ENCODE measurements around the gene ARHGEF7.

ARHGEF7 gene

GRCh38 chr13:111122631-111123030 lies 7.5 kb downstream of the ARHGEF7 start:
- TF ChIP-seq CTCF (IDR thresholded peaks at IDR 0.05; ENCODE audit: insufficient read depth, low read length, poor library complexity, severe bottlenecking) (no peak), EZH2phosphoT487 (conservative IDR thresholded peaks at IDR 0.05; ENCODE audit: low read length) (no peak)
- no peaks in the 10 kb centered on the region for H4K20me1 ChIP-seq (ENCODE audit: low read depth, low read length)
- H2AFZ ChIP-seq (ENCODE audit: low read depth, low read length, severe bottlenecking): no peak overlapping the region
- H3K4me3 ChIP-seq (ENCODE audit: insufficient read depth, low read length, poor library complexity, severe bottlenecking): no peak overlapping the region
- H3F3A ChIP-seq (ENCODE audit: insufficient read depth): no peaks in the 10 kb centered on the region
- no peak overlapping the region for H3K9ac ChIP-seq (ENCODE audit: low read length)
- H3K79me2 ChIP-seq (ENCODE audit: insufficient read depth, low read length): no peaks in the 10 kb centered on the region
- no peaks in the 10 kb centered on the region for H3K36me3 ChIP-seq (ENCODE audit: low read length)
- H3K27ac ChIP-seq (ENCODE audit: low read depth, low read length): no peak overlapping the region
- no peaks in the 10 kb centered on the region for H3K27me3 ChIP-seq (ENCODE audit: low read length)
- H3K4me2 ChIP-seq (ENCODE audit: low read depth, low read length, poor library complexity, severe bottlenecking): no peak overlapping the region
- no peaks in the 10 kb centered on the region for H3K9me3 ChIP-seq (ENCODE audit: insufficient read depth, low read length)
- H3K9me2 ChIP-seq (replicated peaks; ENCODE audit: insufficient read depth, low read length): no peaks in the 10 kb centered on the region

GRCh38 chr13:111123221-111123620 lies 8.1 kb downstream of the ARHGEF7 start:
- H3K36me3 ChIP-seq (ENCODE audit: low read length): no peaks in the 10 kb centered on the region
- no peak overlapping the region for H3K4me2 ChIP-seq (ENCODE audit: low read depth, low read length, poor library complexity, severe bottlenecking)
- H3K27ac ChIP-seq (ENCODE audit: low read depth, low read length): no peak overlapping the region
- no peaks in the 10 kb centered on the region for H3K9me3 ChIP-seq (ENCODE audit: insufficient read depth, low read length)
- H3K9ac ChIP-seq (ENCODE audit: low read length): no peak overlapping the region
- no peaks in the 10 kb centered on the region for H3K9me2 ChIP-seq (replicated peaks; ENCODE audit: insufficient read depth, low read length)
- no peaks in the 10 kb centered on the region for H3K79me2 ChIP-seq (ENCODE audit: insufficient read depth, low read length)
- TF ChIP-seq CTCF (IDR thresholded peaks at IDR 0.05; ENCODE audit: insufficient read depth, low read length, poor library complexity, severe bottlenecking): no peak
- TF ChIP-seq EZH2phosphoT487 (conservative IDR thresholded peaks at IDR 0.05; ENCODE audit: low read length): no peak
- H3F3A ChIP-seq (ENCODE audit: insufficient read depth): no peaks in the 10 kb centered on the region
- no peaks in the 10 kb centered on the region for H4K20me1 ChIP-seq (ENCODE audit: low read depth, low read length)
- H2AFZ ChIP-seq (ENCODE audit: low read depth, low read length, severe bottlenecking): no peak overlapping the region
- no peak overlapping the region for H3K4me3 ChIP-seq (ENCODE audit: insufficient read depth, low read length, poor library complexity, severe bottlenecking)
- H3K27me3 ChIP-seq (ENCODE audit: low read length): no peaks in the 10 kb centered on the region

- no peak overlapping the region for H3K4me3 ChIP-seq (ENCODE audit: insufficient read depth, low read length, poor library complexity, severe bottlenecking)
- H3K27me3 ChIP-seq (ENCODE audit: low read length): no peaks in the 10 kb centered on the region
These were observed 8.5 kb downstream of the ARHGEF7 start for GRCh38 chr13:111123649-111124048.

GRCh38 chr13:111126509-111126908 lies 11.4 kb downstream of the ARHGEF7 start:
- no peaks in the 10 kb centered on the region for H3K79me2 ChIP-seq (ENCODE audit: insufficient read depth, low read length)
- no peak overlapping the region for H3K4me2 ChIP-seq (ENCODE audit: low read depth, low read length, poor library complexity, severe bottlenecking)
- no peaks in the 10 kb centered on the region for H3K36me3 ChIP-seq (ENCODE audit: low read length)

More at GRCh38 chr13:111123649-111124048, 8.5 kb downstream of the ARHGEF7 start:
- Histone ChIP-seq H4K20me1 (ENCODE audit: low read depth, low read length) (no peaks in the 10 kb centered on the region), H3K4me2 (ENCODE audit: low read depth, low read length, poor library complexity, severe bottlenecking) (no peak overlapping the region), H3K27ac (ENCODE audit: low read depth, low read length) (no peak overlapping the region), H3K9me3 (ENCODE audit: insufficient read depth, low read length) (no peaks in the 10 kb centered on the region), H3K79me2 (ENCODE audit: insufficient read depth, low read length) (no peaks in the 10 kb centered on the region), H3F3A (ENCODE audit: insufficient read depth) (no peaks in the 10 kb centered on the region), H3K36me3 (ENCODE audit: low read length) (no peaks in the 10 kb centered on the region), H2AFZ (ENCODE audit: low read depth, low read length, severe bottlenecking) (no peak overlapping the region), H3K9ac (ENCODE audit: low read length) (no peak overlapping the region), H3K9me2 (replicated peaks; ENCODE audit: insufficient read depth, low read length) (no peaks in the 10 kb centered on the region)
- no peak for TF ChIP-seq EZH2phosphoT487 (conservative IDR thresholded peaks at IDR 0.05; ENCODE audit: low read length)

More at GRCh38 chr13:111126509-111126908, 11.4 kb downstream of the ARHGEF7 start:
- no peak overlapping the region for H3K4me3 ChIP-seq (ENCODE audit: insufficient read depth, low read length, poor library complexity, severe bottlenecking)
- no peaks in the 10 kb centered on the region for H3K9me3 ChIP-seq (ENCODE audit: insufficient read depth, low read length)
- H2AFZ ChIP-seq (ENCODE audit: low read depth, low read length, severe bottlenecking): no peak overlapping the region
- no peaks in the 10 kb centered on the region for H3K9me2 ChIP-seq (replicated peaks; ENCODE audit: insufficient read depth, low read length)
- H4K20me1 ChIP-seq (ENCODE audit: low read depth, low read length): no peaks in the 10 kb centered on the region
- H3K27ac ChIP-seq (ENCODE audit: low read depth, low read length): no peak overlapping the region
- no peaks in the 10 kb centered on the region for H3K27me3 ChIP-seq (ENCODE audit: low read length)
- TF ChIP-seq EZH2phosphoT487 (conservative IDR thresholded peaks at IDR 0.05; ENCODE audit: low read length): no peak
- no peak for TF ChIP-seq CTCF (IDR thresholded peaks at IDR 0.05; ENCODE audit: insufficient read depth, low read length, poor library complexity, severe bottlenecking)
- H3F3A ChIP-seq (ENCODE audit: insufficient read depth): no peaks in the 10 kb centered on the region
- H3K9ac ChIP-seq (ENCODE audit: low read length): no peak overlapping the region

Measured in SU-DHL-6 (cell line).